ENCODE data around the gene ZNF160.

DNA sequence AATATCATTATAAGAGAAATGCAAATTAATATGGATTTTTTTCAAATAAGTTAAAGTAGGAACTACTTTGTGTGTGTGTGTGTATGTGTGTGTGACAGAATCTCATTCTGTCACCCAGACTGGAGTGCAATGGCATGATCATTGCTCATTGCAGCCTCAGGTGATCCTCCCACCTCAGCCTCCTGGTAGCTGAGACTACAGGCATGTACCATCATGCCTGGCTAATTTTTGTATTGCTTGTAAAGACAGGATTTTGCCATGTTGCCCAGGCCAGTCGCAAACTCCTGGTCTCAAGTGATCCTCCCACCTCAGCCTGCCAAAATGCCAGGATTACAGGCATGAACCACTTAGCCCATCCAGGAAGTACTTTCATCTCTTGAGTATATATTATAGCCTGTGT lies 61.9 kb downstream of the ZNF160 start:
- no peak for TF ChIP-seq ELF4 (IDR thresholded peaks at IDR 0.05)
- no peak for TF ChIP-seq TARDBP (IDR thresholded peaks at IDR 0.05)
- no peak for TF ChIP-seq SP1 (IDR thresholded peaks at IDR 0.05)
- no peak for TF ChIP-seq FOXK2 (IDR thresholded peaks at IDR 0.05)
- TF ChIP-seq HDGF (IDR thresholded peaks at IDR 0.05; ENCODE audit: borderline replicate concordance), result no peak
- no peak for TF ChIP-seq FOXM1 (IDR thresholded peaks at IDR 0.05; ENCODE audit: borderline replicate concordance)
- TF ChIP-seq SUZ12 (IDR thresholded peaks at IDR 0.05), result no peak
- no peak for TF ChIP-seq NFRKB (IDR thresholded peaks at IDR 0.05)
- TF ChIP-seq BHLHE40 (IDR thresholded peaks at IDR 0.05; ENCODE audit: borderline replicate concordance), result no peak

All from HEK293T (cell line).